GM19023 (cell line): ENCODE data around the gene IL1RN.

ENCODE experiments used
- ATAC-seq: cut with Tn5 transposase; IDR thresholded peaks from one replicate; pipeline ENCODE4 v1.9.1; 2021; ENCODE audit warnings: mild to moderate bottlenecking, moderate library complexity; ENCODE audit not compliant: unreplicated experiment

The IL1RN gene

GRCh38 chr2:113172721-113173541 is 45.5 kb downstream of the IL1RN start:
- ATAC-seq, result no peak

- peak; percentile 80 for ATAC-seq
These were observed 46.4 kb downstream of the IL1RN start, which contains the start of gene PSD4 for GRCh38 chr2:113173542-113174375. Gene PSD4 (plus strand): TSS chr2:113173971. CDS start chr2:113182457, 8,486 bp downstream.

GRCh38 chr2:113174376-113174750 is 47.0 kb downstream of the IL1RN start:
- ATAC-seq, result no peak

GRCh38 chr2:113175042-113175628 is 47.7 kb downstream of the IL1RN start:
- ATAC-seq, result peak; percentile 56

GRCh38 chr2:113175736-113176695 is 48.6 kb downstream of the IL1RN start:
- no peak for ATAC-seq

GRCh38 chr2:113176696-113177355 is 49.4 kb downstream of the IL1RN start:
- ATAC-seq, result no peak

GRCh38 chr2:113178069-113178746 is 50.8 kb downstream of the IL1RN start:
- no peak for ATAC-seq

GRCh38 chr2:113178891-113179290 is 51.5 kb downstream of the IL1RN start:
- ATAC-seq, result no peak

- no peak for ATAC-seq
These were observed 52.1 kb downstream of the IL1RN start for GRCh38 chr2:113179446-113180045.

GRCh38 chr2:113180131-113180946 is 52.9 kb downstream of the IL1RN start:
- no peak for ATAC-seq

- ATAC-seq, result no peak
These were observed 54.1 kb downstream of the IL1RN start for GRCh38 chr2:113181258-113182051.

GRCh38 chr2:113182471-113183260 is 55.3 kb downstream of the IL1RN start:
- ATAC-seq, result no peak

- ATAC-seq, result no peak
These were observed 55.9 kb downstream of the IL1RN start for GRCh38 chr2:113183264-113183663.
